A549 (cell line): ENCODE data around the gene ARHGAP26. TPM values are rescaled to one million over a fixed set of nuclear protein-coding genes. Genes with fewer than 3 reads are reported as not detected.

Experiments used
- ATAC-seq, 2 experiments: fragments of 200-7000 bp in 1 of 2; fragments of >200 bp in 1 of 2; cut with Nextera tagmentation in 1 of 2; cut with Tn5 transposase in 1 of 2; 3 replicates each; pipeline versions ENCODE4 v1.8.0 to v1.9.1; 2018 to 2020; ENCODE audit warnings: mild to moderate bottlenecking in 1 of 2, moderate library complexity in 1 of 2
- CTCF ChIA-PET: fragments of 300-600 bp; sonication (Branson Sonifier 250); formaldehyde crosslinking; extraction: SDS; loops from one replicate; lab custom pipeline; 2021; ENCODE audit warnings: antibody characterized with exemption, inconsistent platforms; lab: Yijun Ruan, JAX
- POLR2A ChIA-PET: fragments of 350-600 bp; formaldehyde crosslinking; extraction: SDS; loops from one replicate; lab custom pipeline; 2021; ENCODE audit warnings: antibody characterized with exemption, inconsistent platforms; lab: Yijun Ruan, JAX
- DNase-seq, 2 experiments: peaks; one replicate each; pipeline versions ENCODE4 v3.0.0 to v3.0.0-alpha.2; 2011 to 2016; ENCODE audit warnings: low read depth in 1 of 2, low spot score in 1 of 2
- FAIRE-seq: peaks from 2 replicates; lab custom pipeline; 2011; peaks lifted over from hg19 to GRCh38; lab: Jason Lieb, UNC
- H3K27ac ChIP-seq, 2 experiments: fragments of >200 bp; sonication (Bioruptor Twin); formaldehyde crosslinking; 3 replicates each; pipeline ENCODE4 v1.5.1; 2016 to 2017
- H3K4me1 ChIP-seq: fragments of >200 bp; sonication (Bioruptor Twin); formaldehyde crosslinking; 3 replicates; pipeline ENCODE4 v1.6.1; 2016
- H3K4me2 ChIP-seq: fragments of >200 bp; sonication (Bioruptor Twin); formaldehyde crosslinking; 3 replicates; pipeline ENCODE4 v1.6.1; 2016
- H3K4me3 ChIP-seq: fragments of >200 bp; sonication (Bioruptor Twin); formaldehyde crosslinking; 3 replicates; pipeline ENCODE4 v1.5.1; 2016
- H3K9me3 ChIP-seq: fragments of >200 bp; sonication (Bioruptor Twin); formaldehyde crosslinking; 3 replicates; pipeline ENCODE4 v1.6.1; 2016
- CBX2 ChIP-seq: fragments of 200-600 bp; sonication (generic); IDR thresholded peaks from 2 replicates; pipeline ENCODE4 v1.6.1; 2016; ENCODE audit warnings: low read depth, mild to moderate bottlenecking, borderline replicate concordance
- CHD2 ChIP-seq: fragments of 150-350 bp; IDR thresholded peaks from 2 replicates; pipeline ENCODE4 v1.6.1; 2014; ENCODE audit warnings: low read length; ENCODE audit not compliant: partially characterized antibody
- CTCF ChIP-seq: fragments of >200 bp; sonication (Bioruptor Twin); formaldehyde crosslinking; IDR thresholded peaks from 3 replicates; pipeline ENCODE4 v1.5.1; 2016
- EHF ChIP-seq: fragments of 250-450 bp; sonication (Bioruptor Pico); IDR thresholded peaks from 2 replicates; pipeline ENCODE4 v1.5.0; 2020; ENCODE audit warnings: mild to moderate bottlenecking
- ELK1 ChIP-seq: fragments of 150-350 bp; IDR thresholded peaks from 2 replicates; pipeline ENCODE4 v1.6.1; 2014; ENCODE audit warnings: low read depth, mild to moderate bottlenecking, low read length
- FOXS1 ChIP-seq: fragments of 250-450 bp; sonication (Bioruptor Pico); IDR thresholded peaks from 2 replicates; pipeline ENCODE4 v1.5.0; 2020; ENCODE audit warnings: mild to moderate bottlenecking, moderate library complexity
- HOXA7 ChIP-seq: fragments of 250-450 bp; sonication (Bioruptor Pico); IDR thresholded peaks from 2 replicates; pipeline ENCODE4 v1.5.0; 2020; ENCODE audit warnings: mild to moderate bottlenecking, moderate library complexity
- HOXB5 ChIP-seq: fragments of 250-450 bp; sonication (Bioruptor Pico); IDR thresholded peaks from 2 replicates; pipeline ENCODE4 v1.5.0; 2020; ENCODE audit warnings: mild to moderate bottlenecking, moderate library complexity
- MAX ChIP-seq: IDR thresholded peaks from 2 replicates; pipeline ENCODE4 v1.6.1; 2012
- PBX3 ChIP-seq: IDR thresholded peaks from 2 replicates; pipeline ENCODE4 v1.6.1; 2012
- RAD21 ChIP-seq, 2 experiments: fragments of >200 bp in 1 of 2; sonication (Bioruptor Twin) in 1 of 2; formaldehyde crosslinking in 1 of 2; IDR thresholded peaks in 1 of 2; conservative IDR thresholded peaks in 1 of 2; 2 replicates in 1 of 2; 3 replicates in 1 of 2; pipeline ENCODE4 v1.6.1; 2012 to 2018; ENCODE audit warnings: inconsistent platforms in 1 of 2
- SMC3 ChIP-seq: fragments of >200 bp; sonication (Bioruptor Twin); formaldehyde crosslinking; IDR thresholded peaks from 3 replicates; pipeline ENCODE4 v1.6.1; 2018; ENCODE audit warnings: inconsistent platforms
- SREBF2 ChIP-seq: fragments of 450-650 bp; IDR thresholded peaks from 2 replicates; pipeline ENCODE4 v1.6.1; 2014; ENCODE audit warnings: mild to moderate bottlenecking, moderate library complexity
- ZSCAN20 ChIP-seq: fragments of 250-450 bp; sonication (Bioruptor Pico); IDR thresholded peaks from 2 replicates; pipeline ENCODE4 v1.8.0; 2022; ENCODE audit warnings: mild to moderate bottlenecking, moderate library complexity
- WGBS: methylation state at CpG from one replicate; pipeline ENCODE4 v1.1.6; 2017; ENCODE audit errors: missing lambda C conversion rate; 5-methylcytosine and 5-hydroxymethylcytosine counted together
- polyA plus RNA-seq, 4 experiments: library from polyadenylated mRNA; depleted of rRNA in 3 of 4; stranded (reverse); fragments of >200 nt; fragmentation: RNase III in 1 of 4; extraction: RNeasy Plus Mini Kit Qiagen cat#74134 plus additional on column Dnase treatment in 1 of 4; gene quantifications; 2 replicates in 3 of 4; 3 replicates in 1 of 4; pipeline ENCODE4 v1.2.3, GENCODE V29; 2011 to 2017

Gene ARHGAP26
- polyA plus RNA-seq, 2 of the 4 experiments (the other 2 are of a cell fraction): 6.6 to 19.1 TPM

- TF ChIP-seq CTCF (no peak), CHD2 (no peak), EHF (CRISPR knock-in tag) (no peak), HOXB5 (no peak)
Measured at GRCh38 chr5:142864290-142865260, 94.4 kb downstream of the ARHGAP26 start (continued).

GRCh38 chr5:142865631-142866030 lies 95.5 kb downstream of the ARHGAP26 start:
- 94% methylated on average over 4 of the region's 4 CpGs for WGBS
- no peak for DNase-seq
- Histone ChIP-seq H3K27ac (peak overlapping the region in 1 of 2 experiments; percentile 60; a peak in 1 of 6 replicates), H3K9me3 (no peaks in the 10 kb centered on the region), H3K4me1 (peaks cover 47% of the 10 kb centered on the region), H3K4me2 (no peak overlapping the region), H3K4me3 (no peak overlapping the region)
- no peak for ATAC-seq
- ChIA-PET CTCF (interaction anchor here (1.0 to 8.2 kb wide), 6 partner anchors 15 to 152 kb away, joined by 4 to 73 read pairs (median 10); partner anchors contain the start of gene ARHGAP26), POLR2A (no interaction called here)
- no peak for FAIRE-seq
- TF ChIP-seq EHF (CRISPR knock-in tag) (no peak), ELK1 (no peak)

GRCh38 chr5:142866563-142867275 lies 96.5 kb downstream of the ARHGAP26 start:
- 43% methylated on average over 10 of the region's 10 CpGs for WGBS
- TF ChIP-seq PBX3 (no peak), ZSCAN20 (CRISPR knock-in tag) (no peak), FOXS1 (CRISPR knock-in tag) (no peak), SREBF2 (no peak), HOXA7 (CRISPR knock-in tag) (no peak), CTCF (peak; percentile 89), CBX2 (no peak), SMC3 (peak; percentile 94), CHD2 (no peak), MAX (peak; percentile 27; the same call in 1 of the 2 replicates), RAD21 (conservative IDR thresholded peaks at IDR 0.05 in 1 of 2, IDR thresholded peaks at IDR 0.05 in 1 of 2) (peak; percentile 86 to 91)
- CTCF ChIA-PET: interaction anchor here (0.6 to 27.5 kb wide), 34 partner anchors 9 to 262 kb away, joined by 3 to 1307 read pairs (median 6); partner anchors contain the start of gene ARHGAP26
- ATAC-seq (peak; percentile 83 to 85), FAIRE-seq (no peak), DNase-seq (peak; percentile 82 to 85)
- Histone ChIP-seq H3K4me2 (peak overlapping the region; percentile 29), H3K27ac (peak overlapping the region; percentile 41 to 65; a peak in 4 of 6 replicates), H3K4me3 (no peak overlapping the region), H3K4me1 (peaks cover 57% of the 10 kb centered on the region), H3K9me3 (no peaks in the 10 kb centered on the region)
- POLR2A ChIA-PET: interaction anchor here (0.6 to 2.2 kb wide), 3 partner anchors 96 to 153 kb away, joined by 3 to 8 read pairs (median 3); partner anchors contain the start of gene ARHGAP26
